Kasumi-1 (cell line): ENCODE data around the gene COL4A2.

Source experiments
- DNase-seq, 2 experiments: peaks; one replicate each; lab custom pipeline; 2025; lab: John Stamatoyannopoulos, UW

COL4A2 gene

DNA sequence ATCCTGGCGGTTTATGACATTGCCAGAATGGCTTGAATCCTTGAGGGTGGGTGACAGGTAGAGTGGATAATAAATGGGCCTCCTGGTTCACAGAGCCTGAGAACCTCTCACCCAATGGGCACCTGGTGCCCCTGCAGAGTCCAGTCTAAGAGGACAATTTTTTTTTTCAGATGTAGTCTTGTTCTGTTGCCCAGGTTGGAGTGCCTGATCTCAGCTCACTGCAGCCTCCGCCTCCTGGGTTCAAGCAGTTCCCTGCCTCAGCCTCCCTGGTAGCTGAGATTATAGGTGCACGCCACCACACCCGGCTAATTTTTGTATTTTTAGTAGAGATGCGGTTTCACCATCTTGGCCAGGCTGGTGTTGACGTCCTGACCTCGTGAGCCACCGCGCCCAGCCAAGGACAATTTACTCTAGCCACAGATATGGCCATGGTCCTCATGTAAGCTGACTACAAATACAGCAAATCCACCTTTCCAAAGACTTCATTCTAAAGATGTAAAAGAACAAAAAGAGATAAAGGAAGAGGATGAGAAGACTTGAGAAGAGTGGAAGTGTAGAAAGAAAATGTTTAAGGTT lies 33.0 kb downstream of the COL4A2 start:
- DNase-seq = no peak

DNA sequence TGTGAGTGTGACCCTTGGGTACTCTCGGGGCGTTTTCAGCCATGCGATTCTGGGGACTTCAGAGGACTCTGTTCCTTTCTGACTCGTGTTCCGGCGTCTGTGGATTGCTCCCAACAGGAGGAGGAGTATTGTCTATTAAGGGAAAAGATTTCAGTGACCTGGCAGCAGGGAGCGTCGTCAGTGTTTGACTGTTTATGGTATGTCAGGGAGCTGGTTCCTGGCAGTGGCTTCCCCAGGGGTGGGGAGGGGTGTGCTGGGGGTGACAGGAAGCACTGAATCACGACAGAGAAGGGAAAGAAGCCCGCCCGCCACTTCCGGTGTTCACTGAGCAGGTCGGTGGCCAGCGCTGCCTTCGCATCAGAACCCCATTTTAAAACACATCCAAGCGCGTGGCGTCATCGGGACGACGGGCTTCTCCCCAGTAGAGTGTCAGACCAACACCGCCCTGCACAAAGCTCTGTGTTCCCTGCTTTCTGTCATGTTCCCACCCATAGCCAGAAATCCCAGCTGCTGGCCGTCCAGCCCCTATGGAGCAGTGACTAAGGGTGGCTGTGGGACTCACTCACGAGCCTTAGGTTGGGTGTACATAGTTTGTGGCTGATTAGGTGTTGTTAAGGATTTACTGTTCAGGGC lies 33.8 kb downstream of the COL4A2 start:
- no peak for DNase-seq

DNA sequence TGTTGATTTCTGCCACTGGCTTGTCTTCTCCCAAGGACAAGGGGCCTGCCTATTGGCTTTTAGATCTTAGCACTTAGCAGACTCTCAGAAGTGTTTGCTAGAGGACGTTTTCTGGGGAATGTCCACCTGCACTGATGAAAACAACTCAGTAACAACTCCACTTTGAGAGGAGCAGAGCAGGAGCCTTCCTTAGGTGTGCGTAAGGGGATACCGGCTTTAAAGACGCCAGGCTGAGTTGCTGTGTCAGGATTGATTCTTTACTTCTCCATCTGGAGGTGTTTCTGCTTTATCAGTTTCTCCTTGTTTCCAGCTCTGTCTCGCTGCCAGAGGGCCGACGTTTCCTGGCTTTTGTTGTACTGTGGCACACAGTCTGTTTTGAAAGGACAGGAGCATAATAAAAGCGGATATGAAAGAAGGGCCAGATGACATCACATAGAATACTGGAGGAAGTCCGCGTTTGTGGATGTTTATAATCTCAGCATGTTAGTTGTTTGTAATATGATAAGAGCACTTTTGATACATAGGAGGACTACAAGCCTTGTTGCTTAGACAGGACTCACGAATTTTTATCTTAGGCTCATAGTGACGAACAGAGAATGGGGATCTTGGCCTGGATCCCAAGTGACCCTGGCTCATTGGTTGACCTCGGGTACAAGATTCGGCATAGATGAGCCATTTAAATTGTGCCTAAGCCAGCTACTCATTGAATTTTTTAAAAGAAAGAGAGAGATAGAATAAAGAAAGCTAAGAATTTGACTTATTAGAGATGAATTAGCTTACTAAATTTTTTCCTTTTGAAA lies 34.6 kb downstream of the COL4A2 start:
- no peak for DNase-seq

DNA sequence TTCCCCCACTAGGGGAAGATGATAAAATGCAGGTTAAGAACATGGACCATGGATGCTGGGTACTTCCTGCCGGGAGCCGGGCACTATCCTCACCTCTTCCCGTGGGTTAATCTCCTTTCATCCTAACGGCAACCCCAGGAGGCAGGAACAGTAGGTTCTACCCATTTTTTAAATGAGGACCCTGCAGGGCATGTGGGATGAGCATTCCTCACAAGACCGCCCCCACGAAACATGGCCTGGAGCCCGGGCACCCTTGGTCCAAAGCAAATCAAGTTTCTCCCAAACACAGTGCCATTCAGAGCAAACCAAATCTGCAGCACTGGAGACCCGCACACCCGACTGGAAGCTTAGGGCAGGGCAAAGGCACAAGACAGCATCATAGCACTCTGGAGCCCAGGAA lies 35.4 kb downstream of the COL4A2 start:
- no peak for DNase-seq

DNA sequence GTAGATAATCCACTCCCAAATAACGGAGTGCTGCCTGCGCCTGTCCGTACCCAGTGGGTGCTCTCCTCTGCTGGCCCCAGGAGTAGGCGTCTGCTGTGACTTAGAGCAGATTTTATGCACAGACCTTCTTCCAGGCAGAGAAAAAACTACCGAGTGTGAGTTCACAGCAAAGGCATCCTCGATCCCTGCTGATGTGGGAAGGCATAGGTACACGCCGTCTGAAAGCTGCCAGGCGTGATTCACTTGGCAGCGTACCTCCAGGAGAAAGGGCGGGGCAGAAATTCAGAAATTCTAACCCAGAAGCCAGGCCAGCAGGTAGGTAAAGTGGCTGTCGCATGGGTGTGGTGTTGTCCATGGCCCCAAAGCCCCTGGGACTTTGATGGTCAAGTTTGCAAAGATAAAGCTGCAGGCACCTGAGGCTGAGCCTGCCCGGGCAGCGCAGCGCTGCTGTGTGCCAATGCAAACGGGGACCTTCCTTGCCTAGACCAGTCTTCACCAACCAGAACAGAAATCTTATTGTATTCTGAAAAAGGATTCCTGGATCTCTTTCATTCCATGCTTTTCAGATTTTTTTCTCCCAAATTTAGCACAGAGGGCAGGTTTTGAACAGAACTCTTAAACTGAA lies 36.3 kb downstream of the COL4A2 start:
- no peak for DNase-seq

DNA sequence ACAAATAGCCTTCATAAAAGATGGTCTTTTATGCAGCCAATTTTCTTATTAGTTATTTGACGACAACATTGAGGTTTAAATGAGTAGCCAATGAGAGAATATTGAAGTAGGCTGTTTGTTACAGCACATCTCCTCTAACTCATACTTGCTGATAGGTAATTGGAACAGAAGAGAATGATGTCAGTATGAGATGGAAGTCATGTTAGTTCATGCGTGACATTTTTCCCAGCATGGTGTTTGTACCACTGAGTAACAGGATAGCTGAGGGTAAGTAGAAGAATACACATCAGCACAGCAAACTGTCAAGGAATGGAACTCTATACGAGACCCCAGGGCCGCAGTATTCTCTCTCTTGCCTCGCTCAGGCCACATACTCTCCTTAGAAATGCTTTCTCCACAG lies 37.2 kb downstream of the COL4A2 start:
- no peak for DNase-seq

DNA sequence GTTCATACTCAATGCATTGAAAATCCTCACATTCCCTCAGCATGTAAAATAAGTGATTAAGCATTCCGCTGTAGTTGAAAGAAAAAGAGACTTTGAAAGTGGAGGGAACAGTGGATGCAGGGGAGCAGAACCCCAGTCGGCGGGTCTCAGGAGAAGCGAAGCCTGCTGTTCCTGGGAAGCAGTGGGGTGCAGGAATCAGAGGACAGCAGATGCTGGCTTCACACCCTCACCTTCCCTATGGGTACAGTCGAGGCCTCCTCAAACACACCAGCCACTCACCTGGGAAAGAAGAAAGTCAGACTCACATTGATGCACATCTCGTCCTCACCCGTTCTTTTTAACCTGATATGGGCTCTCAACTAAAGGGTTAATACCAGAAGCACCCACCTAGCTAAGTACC lies 38.2 kb downstream of the COL4A2 start:
- DNase-seq = no peak

DNA sequence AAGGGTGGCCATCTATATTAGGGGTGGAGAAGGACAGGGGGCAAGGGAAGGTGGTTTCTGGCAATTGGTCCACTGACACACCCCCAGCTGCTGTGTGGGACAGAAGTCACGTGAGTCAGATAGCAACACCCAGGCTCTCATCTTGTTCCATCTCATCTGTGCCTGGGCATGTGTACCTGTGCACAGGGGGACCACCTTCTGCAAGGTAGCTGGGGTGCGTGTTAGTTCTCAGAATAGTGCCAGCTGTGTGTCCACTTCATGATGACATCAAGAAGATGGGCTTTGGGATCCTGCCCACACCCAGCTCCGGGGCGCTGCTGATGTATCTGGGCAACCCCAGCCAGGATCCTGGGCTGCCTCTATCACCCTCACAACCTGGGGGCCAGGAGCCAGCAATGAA lies 38.6 kb downstream of the COL4A2 start:
- no peak for DNase-seq

DNA sequence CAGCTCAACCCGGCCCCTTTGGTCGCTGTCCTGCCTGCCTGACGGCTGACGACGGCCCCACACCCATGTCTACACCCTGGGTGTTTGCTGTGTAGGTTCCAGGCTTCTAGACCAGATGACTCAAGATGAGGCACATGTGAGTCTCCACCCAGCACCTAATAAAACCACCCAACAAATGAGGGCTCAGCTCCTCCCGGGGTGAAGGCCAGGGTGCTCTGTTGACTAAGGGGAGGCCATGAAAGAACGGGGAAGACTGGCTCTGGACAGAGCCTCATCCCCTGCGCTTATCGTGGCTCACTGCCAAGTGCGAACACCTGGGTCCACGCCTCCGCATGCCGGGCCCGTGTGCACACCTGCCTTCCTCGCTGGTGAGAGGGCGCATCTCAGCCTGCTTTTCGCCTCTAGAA lies 39.6 kb downstream of the COL4A2 start:
- no peak for DNase-seq

DNA sequence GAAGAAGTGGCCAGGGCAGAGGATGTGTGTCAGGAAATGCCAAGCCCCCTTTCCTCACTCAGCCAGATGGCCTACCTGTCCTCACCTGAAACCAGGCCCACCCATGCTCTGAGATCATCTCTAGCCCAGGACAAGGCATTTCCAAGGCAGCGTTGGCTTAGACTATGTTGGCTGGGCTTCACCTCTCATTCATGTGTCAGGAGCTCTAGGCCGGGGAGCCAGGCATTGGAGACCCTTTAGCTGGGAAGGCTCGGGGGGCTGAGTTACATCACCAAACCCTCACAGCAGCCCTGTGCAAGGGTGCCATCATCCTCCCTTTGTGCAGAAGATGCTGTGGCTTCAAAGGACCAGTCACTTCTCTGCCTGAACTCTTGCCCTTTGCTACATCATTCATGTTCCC lies 40.0 kb downstream of the COL4A2 start:
- no peak for DNase-seq

DNA sequence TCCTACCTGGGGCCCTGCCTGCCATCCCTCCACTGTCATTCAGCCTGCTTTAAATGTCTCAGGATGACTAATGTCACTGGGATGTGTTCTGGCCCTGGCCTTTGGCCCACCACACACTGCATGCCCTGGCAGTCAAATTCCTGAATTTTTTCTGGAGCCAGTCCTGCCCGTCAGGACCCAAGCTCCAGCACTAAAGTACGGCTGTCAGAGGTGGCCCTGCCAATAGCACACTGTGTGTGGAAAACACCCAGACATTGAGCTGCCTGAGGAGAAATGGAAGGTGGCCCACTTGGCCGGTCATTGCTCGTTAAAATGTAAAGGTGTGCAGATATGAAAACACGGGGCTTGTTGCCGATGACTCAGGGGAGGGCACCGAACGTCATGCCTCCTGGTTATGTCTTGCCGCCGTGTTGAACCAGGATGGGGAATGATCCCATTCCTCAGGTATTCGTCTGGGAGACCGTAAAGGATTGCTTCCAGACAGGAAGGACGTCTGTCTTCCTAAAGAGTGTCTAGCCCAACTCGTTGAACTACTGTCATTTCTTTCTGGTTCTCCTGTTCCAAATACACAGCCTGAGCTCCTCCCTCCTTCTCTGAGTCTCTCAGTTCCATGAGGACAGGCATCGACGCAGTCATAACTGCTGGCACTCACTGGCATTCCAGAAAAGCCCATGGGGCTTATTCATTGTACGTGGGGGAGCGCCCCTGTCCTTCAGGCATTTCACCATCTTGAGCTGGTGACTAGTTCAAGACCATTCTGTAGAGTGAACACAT lies 40.6 kb downstream of the COL4A2 start:
- no peak for DNase-seq

DNA sequence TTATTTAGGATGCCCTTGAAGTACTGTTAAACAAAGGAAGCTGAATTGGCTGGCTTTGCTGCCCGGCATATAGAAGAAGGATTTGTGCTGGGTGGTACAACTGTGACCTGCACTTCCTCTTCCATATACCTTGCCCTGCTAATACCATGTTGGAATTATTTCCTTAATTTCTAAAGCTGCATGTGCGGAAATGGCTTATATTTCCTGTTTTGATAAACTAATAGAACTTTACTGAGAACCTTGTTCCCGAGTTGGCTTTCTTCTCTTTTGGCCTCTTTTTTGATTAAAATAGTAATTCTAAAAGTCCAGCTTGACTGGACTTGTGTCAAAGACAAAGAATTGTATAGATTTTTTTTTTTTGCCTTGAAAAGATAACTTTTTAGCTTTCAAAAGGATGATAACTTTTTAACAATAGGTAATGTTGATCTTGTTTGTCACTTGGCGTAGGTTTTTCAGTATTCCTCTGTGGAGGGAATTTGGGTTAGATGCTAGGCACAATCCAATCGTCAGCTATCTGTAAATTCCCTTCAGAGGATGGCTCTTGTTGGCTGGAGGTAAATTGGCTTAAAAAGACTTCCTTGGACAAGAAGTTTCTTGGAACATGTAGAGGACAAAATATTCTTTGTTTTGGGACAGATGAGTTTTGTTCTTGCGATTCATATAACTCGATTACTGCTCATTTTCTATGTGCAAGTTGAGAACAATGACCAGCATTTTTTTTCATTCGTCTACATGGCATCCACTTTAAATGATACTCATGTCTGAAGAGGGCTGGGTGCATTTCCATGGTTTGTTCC lies 41.4 kb downstream of the COL4A2 start:
- DNase-seq = no peak

DNA sequence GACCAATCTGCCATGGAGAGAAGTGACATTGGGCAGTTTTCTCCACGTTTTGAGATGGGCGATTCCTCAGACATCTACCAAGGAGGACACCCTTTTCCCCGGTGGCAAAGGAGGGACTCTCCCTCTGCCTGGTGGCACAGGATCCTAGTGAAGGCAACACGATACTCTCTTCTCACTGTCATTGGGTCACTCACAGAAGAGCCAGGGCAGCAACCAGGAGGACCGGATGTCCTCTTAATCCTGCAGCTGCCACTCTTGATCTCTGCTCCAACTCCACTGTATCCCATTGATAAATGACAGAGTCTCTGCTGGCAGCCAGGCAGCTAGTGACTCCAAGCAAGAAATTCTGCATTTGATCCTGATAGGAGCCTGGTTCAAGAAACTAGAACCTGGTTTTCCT lies 42.2 kb downstream of the COL4A2 start:
- no peak for DNase-seq

DNA sequence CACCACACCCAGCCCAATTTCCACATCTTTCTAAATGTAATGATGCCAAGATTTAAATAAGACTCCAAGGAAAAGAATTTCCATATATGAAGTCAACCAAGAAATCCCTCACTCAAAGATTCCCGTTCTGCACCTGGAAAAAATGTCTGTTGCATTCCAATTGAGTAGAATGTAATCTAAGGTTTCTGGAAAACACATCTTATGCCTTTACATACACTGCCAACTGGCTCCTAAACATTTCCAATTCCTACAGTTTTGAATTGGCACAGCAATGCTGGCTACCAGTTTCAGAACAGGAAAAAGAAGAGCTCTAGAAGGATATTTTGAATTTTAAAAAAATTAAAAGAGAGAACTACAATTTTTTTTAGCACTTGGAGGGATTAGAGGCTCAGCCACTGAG lies 43.0 kb downstream of the COL4A2 start:
- DNase-seq = no peak

DNA sequence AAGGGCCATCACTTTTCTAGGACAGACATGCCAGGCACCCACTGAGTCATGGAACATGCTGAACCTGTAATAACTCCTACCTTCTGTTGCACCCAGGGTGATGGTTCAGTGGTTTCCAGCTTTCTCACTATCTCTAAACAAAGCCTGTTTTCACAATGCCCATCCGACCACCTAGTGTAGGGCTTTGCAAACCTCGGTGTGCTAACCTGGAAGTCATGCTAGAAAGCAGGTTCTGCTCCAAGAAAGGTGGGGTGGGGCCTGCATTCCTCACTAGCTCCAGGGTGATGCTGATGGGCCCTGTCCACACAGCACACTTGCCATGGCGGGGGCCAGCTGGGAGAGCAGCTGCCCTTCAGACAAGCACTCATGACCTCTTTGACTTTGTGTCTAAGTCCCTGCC lies 43.4 kb downstream of the COL4A2 start:
- DNase-seq = no peak

DNA sequence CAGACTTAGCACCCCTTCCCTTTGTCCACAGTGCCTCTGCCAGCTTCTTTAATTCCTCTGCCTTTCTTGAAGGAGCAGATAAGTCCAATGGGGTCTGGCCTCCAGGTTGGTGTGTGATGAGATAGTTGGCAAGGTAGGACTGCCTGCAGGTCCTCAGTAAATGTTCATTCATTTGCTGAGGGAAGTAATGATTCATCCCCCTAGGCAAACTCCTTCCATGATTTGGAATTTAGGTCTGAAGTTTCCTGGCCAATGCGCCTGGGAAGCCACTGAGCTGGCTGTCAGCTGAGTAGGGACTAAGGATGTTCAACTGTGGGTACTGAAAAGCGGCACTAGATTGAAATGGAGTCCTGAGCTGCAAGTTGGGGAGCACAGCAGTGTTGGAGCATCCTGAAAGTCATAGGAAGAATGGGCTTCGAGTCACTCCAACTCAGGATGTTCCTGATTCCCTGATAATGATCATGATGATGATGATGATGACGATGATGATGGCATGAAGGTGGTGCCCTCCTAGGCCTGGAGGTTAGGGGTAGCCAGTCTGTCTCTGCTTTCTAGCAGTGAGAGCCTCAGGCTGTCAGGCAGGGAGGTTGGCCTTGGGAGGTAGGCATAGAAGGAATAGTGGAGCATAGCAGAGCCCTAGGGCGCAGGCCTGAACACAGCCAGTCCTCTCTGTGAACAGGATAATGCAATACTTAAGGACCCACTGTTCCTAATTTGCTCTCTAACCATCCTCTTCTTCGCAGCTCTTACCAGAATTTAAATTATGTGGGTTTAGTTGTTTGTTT lies 44.7 kb downstream of the COL4A2 start:
- no peak for DNase-seq

DNA sequence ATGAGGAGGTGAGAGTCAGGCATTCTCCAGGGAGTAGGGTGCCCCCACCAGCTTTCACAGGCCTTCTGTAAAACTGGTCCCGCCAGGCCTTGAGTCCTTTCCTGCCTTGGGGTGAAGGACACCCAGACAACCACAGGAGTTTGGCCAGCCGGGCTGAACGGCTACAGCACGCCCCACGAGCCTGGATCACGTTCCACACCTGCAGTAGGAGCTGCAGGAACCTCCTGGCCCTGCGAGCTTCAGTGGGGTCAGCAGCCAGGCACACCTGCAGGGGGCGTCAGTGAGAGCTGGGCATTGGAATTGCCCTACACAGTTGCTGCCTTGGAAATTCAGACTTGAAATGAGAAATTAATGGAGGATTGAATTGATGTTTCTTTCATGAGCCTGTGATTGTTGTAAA lies 45.7 kb downstream of the COL4A2 start:
- DNase-seq = no peak

DNA sequence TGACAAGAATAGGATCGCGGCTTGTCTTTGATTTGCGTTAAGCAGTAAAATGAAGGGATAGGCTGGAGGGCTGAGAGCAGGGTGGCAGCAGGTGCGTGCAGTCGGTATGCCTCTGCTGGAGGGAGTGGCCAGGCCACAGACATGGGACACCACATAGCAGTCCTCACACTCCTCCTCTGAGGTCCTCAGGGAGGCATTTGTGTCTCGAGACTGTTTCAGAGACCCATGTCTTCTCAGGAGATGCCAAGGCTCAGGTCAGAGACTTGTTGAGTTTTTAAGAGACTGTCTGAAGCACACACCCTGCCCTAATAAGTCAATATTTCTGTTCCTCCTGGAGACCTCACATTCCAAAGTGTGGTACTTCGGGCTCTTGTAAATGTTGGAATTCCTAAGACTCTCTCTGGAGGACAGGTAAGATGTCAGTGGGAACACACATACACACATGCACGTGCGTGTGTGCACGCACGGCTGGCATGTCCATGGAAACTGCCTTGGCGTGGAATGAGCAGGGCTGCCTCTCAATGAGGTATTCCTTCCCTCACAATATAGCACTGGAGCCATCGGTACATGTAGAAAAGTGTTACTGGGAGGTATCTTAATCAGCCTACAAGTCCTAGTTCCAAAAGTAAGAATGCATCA lies 46.4 kb downstream of the COL4A2 start:
- DNase-seq = no peak

DNA sequence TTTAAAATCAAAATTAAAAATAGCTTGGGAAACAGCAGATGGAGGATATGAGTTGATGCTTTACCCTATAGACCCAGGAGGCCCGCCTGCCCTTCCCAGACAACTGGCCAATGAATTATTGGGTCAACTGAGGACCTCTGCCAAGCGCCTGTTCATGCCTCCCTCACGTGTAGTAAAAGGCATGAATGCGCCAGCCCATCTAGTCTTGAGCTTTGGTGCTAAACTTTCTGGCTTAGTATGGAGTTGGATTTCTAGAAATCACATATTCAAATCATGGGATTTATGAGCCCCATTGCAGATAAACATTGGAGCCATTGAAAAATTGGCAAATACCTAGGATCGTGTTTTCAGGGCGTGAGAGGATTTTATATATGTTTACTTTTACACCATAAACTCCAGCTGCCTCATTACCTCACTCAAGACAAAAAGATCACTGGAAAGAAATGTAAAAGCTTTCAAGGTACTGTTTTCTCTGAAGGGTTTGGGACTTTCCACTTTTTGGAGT lies 47.1 kb downstream of the COL4A2 start:
- DNase-seq = no peak
